ENCODE measurements around the gene KIF25.

DNA sequence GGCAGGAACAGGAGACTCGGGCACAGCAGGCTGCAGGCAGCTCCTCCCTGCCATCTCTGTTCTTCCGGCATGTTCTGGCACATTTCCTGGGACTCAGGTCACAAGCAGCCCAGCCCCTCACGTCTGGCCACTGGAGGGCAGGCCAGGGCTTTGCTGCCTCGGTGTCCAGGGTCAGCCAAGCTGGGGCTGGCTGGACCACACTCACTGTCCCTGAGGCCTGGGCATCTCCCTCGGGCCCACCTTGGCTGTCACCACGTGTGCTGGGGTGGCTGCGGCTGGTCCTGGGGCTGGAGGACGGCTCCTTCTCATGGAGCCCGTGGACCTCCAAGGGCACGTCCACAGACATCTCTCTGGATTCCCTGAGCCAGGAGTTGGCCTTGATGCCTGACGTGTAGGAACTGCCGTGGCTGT, 63.1 kb downstream of the KIF25 start:
- TF ChIP-seq CTCF (IDR thresholded peaks at IDR 0.05 in 4 of 5, conservative IDR thresholded peaks at IDR 0.05 in 1 of 5) (peak; percentile 20 to 53 (median 42)), POLR2A (IDR thresholded peaks at IDR 0.05) (no peak)

All from gastrocnemius medialis (tissue), 4 donors.